ENCODE measurements around the gene MICU1. TPM values are rescaled to one million over a fixed set of nuclear protein-coding genes. Genes with fewer than 3 reads are reported as not detected.

Gene MICU1
- total RNA-seq, 4 donors from 2014 or later: 24.4 to 195 (median 66.9) TPM

DNA sequence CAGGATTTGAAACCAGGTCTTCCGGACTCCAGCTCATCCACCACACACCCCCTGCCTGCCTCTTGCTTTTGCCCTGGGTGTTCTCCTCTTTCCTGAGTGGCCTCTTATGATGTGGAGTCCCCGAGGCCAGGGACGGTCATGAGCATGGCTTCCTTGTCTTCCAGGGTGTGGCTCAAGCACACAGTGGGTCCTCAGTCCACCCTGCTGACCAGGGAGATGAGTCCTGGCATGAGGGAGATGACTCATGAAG lies 303.9 kb downstream of the MICU1 start:
- Histone ChIP-seq H3K36me3 (no peaks in the 10 kb centered on the region), H3K27ac (no peak overlapping the region), H3K4me1 (peaks cover 0 to 11% of the 10 kb centered on the region in 2 donors), H3K27me3 (no peaks in the 10 kb centered on the region), H3K9me3 (no peaks in the 10 kb centered on the region), H3K4me3 (no peak overlapping the region)
- intact Hi-C loops (cut with DNase I; ENCODE audit: low total_unique reads): no loop called here
- no peak for DNase-seq
- TF ChIP-seq POLR2A (IDR thresholded peaks at IDR 0.05): no peak
- no peak for TF ChIP-seq CTCF (IDR thresholded peaks at IDR 0.05)

GRCh38 chr10:72321248-72322029 lies 304.4 kb downstream of the MICU1 start:
- no peaks in the 10 kb centered on the region for H3K9me3 ChIP-seq
- DNase-seq: no peak
- no peaks in the 10 kb centered on the region for H3K36me3 ChIP-seq
- no peak for TF ChIP-seq CTCF (IDR thresholded peaks at IDR 0.05)
- no peak for TF ChIP-seq POLR2A (IDR thresholded peaks at IDR 0.05)
- H3K27me3 ChIP-seq: no peaks in the 10 kb centered on the region
- H3K4me3 ChIP-seq: no peak overlapping the region
- H3K4me1 ChIP-seq: peaks cover 0 to 16% of the 10 kb centered on the region in 2 donors
- H3K27ac ChIP-seq: peak overlapping the region; percentile 82 to 91
- intact Hi-C loops (cut with DNase I; ENCODE audit: low total_unique reads): no loop called here

- DNase-seq: peak; percentile 82 to 93
- H3K4me3 ChIP-seq: no peak overlapping the region
- peak overlapping the region; percentile 82 to 91 for H3K27ac ChIP-seq
- no peaks in the 10 kb centered on the region for H3K27me3 ChIP-seq
- no peaks in the 10 kb centered on the region for H3K36me3 ChIP-seq
- H3K9me3 ChIP-seq: no peaks in the 10 kb centered on the region
- H3K4me1 ChIP-seq: peaks cover 0 to 14% of the 10 kb centered on the region in 2 donors
- intact Hi-C loops (cut with DNase I; ENCODE audit: low total_unique reads): no loop called here
- TF ChIP-seq CTCF (IDR thresholded peaks at IDR 0.05) (no peak), POLR2A (IDR thresholded peaks at IDR 0.05) (peak in 1 of 2 donors; percentile 52)
Observed at GRCh38 chr10:72320676-72321247, 305.1 kb downstream of the MICU1 start.

DNA sequence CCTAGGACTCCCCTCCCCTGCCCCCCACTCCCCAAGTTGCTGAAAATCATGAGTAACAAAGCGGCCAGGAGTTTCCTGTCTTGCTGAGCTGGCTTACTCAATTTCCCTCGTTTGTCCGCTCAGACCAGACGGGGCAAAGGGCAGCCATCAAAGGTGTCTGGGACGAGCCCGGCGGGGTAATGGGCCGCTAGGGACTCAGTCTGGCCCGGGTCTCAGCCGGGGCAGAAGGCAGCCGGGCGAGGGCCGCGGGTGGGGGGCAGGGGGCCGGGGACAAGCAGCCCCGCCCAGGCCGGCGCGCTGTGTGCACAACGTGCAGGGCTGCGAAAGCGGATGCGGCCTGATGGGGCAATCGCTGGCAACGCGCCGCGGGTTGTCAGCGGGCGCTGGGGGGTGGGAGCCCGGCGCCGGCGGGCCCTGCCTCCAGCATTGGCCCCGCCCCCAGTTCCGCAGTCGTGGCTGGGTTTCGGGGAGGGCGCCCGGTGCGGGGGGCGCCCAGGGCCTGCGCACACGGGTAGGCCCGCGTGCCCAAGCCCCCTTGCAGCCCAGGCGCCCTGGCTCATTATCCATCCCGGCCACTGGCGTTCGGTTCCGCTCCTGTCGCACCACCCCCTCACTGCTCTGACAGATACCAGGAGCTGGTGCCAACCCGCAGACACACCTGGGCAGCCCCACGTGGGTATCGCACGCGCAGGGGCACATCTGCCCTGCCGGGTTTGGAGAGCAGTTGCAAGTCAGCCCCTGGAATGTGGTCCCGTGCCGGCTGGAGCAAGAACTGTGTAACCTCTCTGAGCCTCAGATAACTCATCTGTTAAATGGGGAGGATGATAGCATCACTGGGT lies 306.2 kb downstream of the MICU1 start:
- no peaks in the 10 kb centered on the region for H3K27me3 ChIP-seq
- H3K9me3 ChIP-seq: no peaks in the 10 kb centered on the region
- DNase-seq: peak; percentile 94 to 95
- H3K27ac ChIP-seq: peak overlapping the region; percentile 82 to 91
- TF ChIP-seq CTCF (IDR thresholded peaks at IDR 0.05) (no peak), POLR2A (IDR thresholded peaks at IDR 0.05) (peak; percentile 26 to 55)
- peaks cover 0 to 8% of the 10 kb centered on the region in 2 donors for H3K4me1 ChIP-seq
- H3K36me3 ChIP-seq: no peaks in the 10 kb centered on the region
- intact Hi-C loops (cut with DNase I; ENCODE audit: low total_unique reads): no loop called here
- H3K4me3 ChIP-seq: peak overlapping the region; percentile 21 to 44
